Measurements from ENCODE around the gene GIT2.

The GIT2 gene

GRCh38 chr12:109902891-109903418 is 93.2 kb downstream of the GIT2 start:
- TF ChIP-seq CTCF (conservative IDR thresholded peaks at IDR 0.05), result no peak

GRCh38 chr12:109900752-109901580 is 95.2 kb downstream of the GIT2 start:
- H3K27ac ChIP-seq, result peak overlapping the region; percentile 89
- no peak for TF ChIP-seq CTCF (conservative IDR thresholded peaks at IDR 0.05)

More at GRCh38 chr12:109902891-109903418, 93.2 kb downstream of the GIT2 start:
- H3K27ac ChIP-seq, result no peak overlapping the region

- peak; percentile 62 for TF ChIP-seq CTCF (conservative IDR thresholded peaks at IDR 0.05)
Measured at GRCh38 chr12:109899783-109900751, 96.1 kb downstream of the GIT2 start, which contains the start of gene TCHP. Gene TCHP (plus strand): TSS chr12:109900274. CDS start chr12:109903027, 2,753 bp downstream.

GRCh38 chr12:109899345-109899744 is 96.8 kb downstream of the GIT2 start:
- peak overlapping the region; percentile 89 for H3K27ac ChIP-seq

More at GRCh38 chr12:109899783-109900751, 96.1 kb downstream of the GIT2 start, which contains the start of gene TCHP:
- H3K27ac ChIP-seq, result peak within 1 kb of the TSS; percentile 89

GRCh38 chr12:109897029-109897428 is 99.1 kb downstream of the GIT2 start:
- H3K27ac ChIP-seq, result no peak overlapping the region
- TF ChIP-seq CTCF (conservative IDR thresholded peaks at IDR 0.05), result no peak

- no peak overlapping the region for H3K27ac ChIP-seq
- no peak for TF ChIP-seq CTCF (conservative IDR thresholded peaks at IDR 0.05)
Measured at GRCh38 chr12:109896188-109896587, 100.0 kb downstream of the GIT2 start.

GRCh38 chr12:109894939-109895338 is 101.2 kb downstream of the GIT2 start:
- TF ChIP-seq CTCF (conservative IDR thresholded peaks at IDR 0.05), result no peak
- no peak overlapping the region for H3K27ac ChIP-seq
